Vagina (tissue), 2 donors: ENCODE measurements around the gene CHCHD4.

Source experiments
- POLR2A ChIP-seq, 2 donors: fragments of 450-650 bp; IDR thresholded peaks; one replicate each; pipeline ENCODE4 v1.6.1; 2017; ENCODE audit warnings: antibody characterized with exemption in 2 of 2, mild to moderate bottlenecking in 2 of 2, moderate library complexity in 2 of 2
- POLR2AphosphoS5 ChIP-seq, 2 donors: sonication (generic); formaldehyde crosslinking; IDR thresholded peaks; one replicate each; pipeline ENCODE4 v1.9.0; 2017; ENCODE audit warnings: antibody characterized with exemption in 2 of 2, mild to moderate bottlenecking in 2 of 2, low read depth in 1 of 2; ENCODE audit not compliant: insufficient read depth in 1 of 2
- TF ChIP-seq, protein P1 (sequence below), 3 experiments: fragments of 450-650 bp in 2 of 3; fragments of 200-600 bp in 1 of 3; sonication (generic) in 1 of 3; IDR thresholded peaks; one replicate each; pipeline ENCODE4 v1.5.1; 2017 to 2019; ENCODE audit warnings: antibody characterized with exemption in 3 of 3, mild to moderate bottlenecking in 2 of 3, moderate library complexity in 2 of 3

DNA sequence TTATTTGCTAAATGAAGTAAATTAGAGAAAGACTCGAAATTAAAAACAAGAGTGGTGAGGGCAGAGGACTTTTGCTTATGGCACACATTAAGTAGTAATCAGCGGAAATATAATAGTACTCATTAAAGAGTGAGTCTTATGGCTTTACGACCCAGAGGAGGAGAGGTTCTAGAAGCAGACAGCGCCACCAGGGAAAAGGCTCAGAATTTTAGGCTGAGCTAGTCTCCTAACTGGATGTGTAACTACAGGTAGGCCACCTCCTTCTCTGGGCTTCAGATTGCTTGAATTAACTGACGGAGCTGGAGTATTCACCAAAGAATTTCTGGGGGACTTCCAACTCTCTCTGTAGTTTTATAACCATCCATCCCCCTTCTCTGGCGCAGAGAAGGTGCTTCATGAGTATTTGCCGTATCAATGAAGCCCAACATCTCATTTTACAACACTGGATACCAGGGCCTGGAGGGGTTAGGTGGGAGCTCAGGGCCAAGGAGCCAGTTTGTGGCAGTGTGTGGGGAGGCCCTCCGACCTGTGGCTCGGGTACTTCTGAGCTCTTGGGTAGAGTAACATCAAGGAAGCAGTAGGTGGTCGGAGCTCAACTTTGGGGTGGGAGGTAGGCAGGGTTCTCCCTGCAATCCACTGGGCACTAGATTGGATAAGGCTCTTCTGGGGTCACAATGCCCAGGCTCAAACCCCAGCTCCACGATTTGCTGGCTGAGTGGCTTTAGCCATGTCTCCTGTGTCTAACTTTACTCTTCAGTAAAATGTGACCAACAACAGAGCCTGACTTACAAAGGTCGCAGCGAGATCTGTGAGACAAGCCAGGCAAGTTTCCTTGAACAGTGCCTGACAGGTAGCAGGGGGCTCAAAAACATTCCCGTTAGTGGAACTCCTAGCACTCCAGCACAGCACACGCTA is 1.1 kb downstream of the CHCHD4 start:
- TF ChIP-seq, protein P1, sequence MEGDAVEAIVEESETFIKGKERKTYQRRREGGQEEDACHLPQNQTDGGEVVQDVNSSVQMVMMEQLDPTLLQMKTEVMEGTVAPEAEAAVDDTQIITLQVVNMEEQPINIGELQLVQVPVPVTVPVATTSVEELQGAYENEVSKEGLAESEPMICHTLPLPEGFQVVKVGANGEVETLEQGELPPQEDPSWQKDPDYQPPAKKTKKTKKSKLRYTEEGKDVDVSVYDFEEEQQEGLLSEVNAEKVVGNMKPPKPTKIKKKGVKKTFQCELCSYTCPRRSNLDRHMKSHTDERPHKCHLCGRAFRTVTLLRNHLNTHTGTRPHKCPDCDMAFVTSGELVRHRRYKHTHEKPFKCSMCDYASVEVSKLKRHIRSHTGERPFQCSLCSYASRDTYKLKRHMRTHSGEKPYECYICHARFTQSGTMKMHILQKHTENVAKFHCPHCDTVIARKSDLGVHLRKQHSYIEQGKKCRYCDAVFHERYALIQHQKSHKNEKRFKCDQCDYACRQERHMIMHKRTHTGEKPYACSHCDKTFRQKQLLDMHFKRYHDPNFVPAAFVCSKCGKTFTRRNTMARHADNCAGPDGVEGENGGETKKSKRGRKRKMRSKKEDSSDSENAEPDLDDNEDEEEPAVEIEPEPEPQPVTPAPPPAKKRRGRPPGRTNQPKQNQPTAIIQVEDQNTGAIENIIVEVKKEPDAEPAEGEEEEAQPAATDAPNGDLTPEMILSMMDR (IDR thresholded peaks at IDR 0.05): no peak
- no peak for TF ChIP-seq POLR2A (IDR thresholded peaks at IDR 0.05)
- TF ChIP-seq POLR2AphosphoS5 (IDR thresholded peaks at IDR 0.05; ENCODE audit: insufficient read depth in 1 of 2, low read depth in 1 of 2): no peak
